Measurements from ENCODE around the gene ASF1B. TPM values are rescaled to one million over a fixed set of nuclear protein-coding genes. Genes with fewer than 3 reads are reported as not detected.

The ASF1B gene
- polyA plus RNA-seq, 1 donor = 8.6 TPM

DNA sequence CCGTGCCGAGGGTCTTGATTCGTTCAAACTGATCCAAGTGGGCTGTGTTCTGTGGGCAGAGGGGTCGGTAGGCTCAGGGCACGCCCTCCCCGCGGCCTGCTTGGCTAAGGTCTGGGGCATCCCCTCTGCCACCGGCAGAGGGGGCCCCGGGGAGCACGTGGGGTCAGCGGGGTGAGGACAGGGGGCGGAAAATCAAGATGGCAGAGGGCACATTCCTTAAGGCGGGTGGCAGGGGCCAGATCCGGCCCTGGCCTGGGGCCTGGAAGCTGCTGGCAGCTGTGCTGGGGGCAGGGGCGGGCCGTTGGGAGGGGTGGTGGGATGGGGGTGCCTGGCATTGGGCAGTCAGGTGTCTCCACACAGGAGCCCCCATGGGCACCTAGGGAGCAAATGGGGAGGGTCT lies 29.5 kb downstream of the ASF1B start:
- DNase-seq = no peak

DNA sequence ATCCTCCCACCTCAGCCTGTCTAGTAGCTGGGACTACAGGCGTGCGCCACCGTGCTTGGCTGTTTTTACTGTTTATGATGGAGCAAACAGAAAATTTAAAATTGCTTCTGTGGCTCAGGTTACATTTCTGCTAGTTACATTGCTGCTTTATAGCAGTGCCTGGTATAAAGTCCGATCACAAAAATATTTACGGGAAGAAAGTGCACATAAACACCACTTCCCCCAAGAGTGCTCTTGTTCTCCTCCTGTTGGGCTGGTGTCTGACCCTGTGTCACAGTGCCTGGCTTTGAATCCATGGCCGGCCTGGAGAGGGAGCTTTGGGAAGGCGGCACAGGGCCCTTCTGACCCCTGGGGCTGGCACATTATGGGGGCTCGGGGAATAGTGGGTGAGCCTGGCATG lies 30.7 kb downstream of the ASF1B start:
- no peak for DNase-seq

DNA sequence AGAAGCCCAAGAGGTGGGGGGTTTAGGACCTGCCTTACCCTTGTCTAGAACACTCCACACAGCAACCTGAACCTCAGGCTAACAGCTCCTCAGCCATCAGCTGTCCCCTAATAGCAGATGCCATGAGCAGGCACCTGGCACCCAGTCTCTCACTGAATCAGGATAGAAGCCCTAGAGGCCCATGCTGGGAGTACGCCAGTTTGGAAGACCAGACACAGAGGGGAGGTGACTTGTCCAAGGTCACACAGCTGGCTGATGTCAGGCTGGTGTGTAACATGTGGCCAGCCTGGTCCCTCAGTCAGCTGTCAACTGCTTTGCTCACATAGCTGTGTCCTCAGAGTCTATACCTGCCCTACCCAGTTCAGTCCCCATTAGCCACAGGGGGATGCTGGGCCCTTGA lies 33.1 kb downstream of the ASF1B start:
- DNase-seq = no peak

DNA sequence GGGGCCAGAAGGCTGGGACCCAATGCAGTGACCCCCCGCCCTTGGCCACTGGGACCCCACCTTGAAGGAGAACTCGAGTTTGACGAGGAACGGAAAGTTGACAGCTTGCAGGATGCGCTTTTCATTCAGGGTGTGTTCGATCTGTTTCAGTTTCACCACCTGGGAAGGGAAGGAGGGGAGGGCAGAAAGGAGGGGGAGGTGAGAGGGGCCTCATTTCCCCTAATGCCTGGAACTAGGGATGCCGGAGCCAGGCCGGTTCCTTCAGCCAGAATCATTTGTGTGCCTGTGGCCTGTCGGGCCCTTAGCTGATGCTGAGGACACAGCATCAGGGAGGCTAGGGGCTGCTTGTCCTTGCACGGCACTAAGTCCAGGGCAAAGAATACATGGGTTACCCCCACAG lies 33.6 kb downstream of the ASF1B start:
- DNase-seq = no peak

DNA sequence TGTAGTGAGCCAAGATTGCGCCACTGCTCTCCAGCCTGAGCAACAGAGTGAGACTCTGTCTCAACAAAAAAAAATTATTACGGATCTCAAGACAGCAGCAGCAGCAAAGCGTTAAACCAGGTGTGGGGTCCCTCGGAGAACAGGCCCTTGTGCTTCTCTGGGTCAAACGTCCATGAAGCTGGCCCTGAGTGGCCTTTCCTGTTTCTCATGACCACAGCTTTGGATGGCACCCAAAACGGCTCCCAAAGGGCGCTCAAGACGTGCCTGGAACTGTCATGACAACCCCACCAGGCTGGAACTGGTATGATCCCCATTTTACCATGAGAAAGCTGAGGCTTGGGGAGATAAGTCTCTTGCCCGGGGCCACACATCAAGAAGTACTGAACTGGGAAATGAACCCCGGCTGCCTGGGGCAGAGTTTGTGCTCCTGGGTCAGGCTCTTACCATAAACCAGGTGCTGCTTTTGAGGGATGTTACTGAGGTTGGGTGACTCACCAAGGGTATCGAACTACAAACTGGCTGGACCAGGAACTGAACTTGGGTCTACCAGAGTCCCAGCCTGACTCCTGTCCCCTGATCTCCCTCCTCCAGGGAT lies 34.2 kb downstream of the ASF1B start:
- DNase-seq = no peak

DNA sequence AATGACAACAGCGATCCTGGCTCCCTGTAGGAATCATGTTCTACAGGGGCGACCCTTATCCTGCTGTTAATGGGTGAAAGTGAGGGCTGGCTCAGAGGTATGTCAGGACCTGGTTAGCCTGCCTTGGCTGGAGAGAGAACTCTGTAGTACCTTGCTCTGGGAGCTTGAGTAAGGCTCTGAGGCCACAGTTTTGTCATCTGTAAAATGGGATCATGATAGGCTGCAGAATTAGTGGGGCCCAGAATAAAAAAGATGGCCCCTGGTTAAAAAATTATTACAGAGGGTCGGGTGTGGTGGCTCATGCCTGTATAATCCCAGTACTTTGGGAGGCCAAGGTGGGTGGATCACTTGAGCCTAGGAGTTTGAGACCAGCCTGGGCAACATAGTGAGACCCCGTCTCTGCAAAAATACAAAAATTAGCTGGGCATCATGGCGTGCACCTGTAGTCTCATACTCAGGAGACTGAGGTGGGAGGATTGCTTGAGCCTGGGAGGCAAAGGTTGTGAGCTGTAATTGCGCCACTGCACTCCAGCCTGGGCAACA lies 35.3 kb downstream of the ASF1B start:
- DNase-seq = no peak

DNA sequence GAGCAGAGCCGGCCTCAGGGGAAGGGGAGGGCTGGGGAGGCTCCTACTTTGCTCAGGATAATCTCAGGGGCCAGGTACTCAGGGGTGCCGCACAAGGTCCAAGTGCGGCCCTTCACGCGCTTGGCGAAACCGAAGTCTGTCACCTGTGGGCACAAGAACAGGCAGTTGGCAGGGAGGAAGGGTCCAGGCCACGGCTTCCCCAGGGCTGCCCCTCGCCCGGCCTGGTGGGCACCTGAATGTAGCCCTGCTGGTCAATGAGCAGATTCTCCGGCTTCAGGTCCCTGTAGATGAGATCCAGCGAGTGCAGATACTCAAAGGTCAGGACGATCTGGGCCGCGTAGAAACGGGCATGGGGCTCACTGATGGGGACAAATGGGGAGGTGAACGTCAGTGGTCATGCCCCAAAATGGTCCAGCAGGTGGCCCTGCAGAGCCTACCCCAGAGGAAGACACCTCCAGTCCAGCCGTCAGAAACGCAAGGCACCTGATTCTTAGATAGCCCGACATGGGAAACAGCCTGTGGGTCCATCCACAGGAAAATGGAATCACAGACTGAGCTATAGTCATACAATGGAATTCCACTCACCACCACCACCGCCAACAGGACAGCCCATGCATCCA lies 38.7 kb downstream of the ASF1B start:
- no peak for DNase-seq

DNA sequence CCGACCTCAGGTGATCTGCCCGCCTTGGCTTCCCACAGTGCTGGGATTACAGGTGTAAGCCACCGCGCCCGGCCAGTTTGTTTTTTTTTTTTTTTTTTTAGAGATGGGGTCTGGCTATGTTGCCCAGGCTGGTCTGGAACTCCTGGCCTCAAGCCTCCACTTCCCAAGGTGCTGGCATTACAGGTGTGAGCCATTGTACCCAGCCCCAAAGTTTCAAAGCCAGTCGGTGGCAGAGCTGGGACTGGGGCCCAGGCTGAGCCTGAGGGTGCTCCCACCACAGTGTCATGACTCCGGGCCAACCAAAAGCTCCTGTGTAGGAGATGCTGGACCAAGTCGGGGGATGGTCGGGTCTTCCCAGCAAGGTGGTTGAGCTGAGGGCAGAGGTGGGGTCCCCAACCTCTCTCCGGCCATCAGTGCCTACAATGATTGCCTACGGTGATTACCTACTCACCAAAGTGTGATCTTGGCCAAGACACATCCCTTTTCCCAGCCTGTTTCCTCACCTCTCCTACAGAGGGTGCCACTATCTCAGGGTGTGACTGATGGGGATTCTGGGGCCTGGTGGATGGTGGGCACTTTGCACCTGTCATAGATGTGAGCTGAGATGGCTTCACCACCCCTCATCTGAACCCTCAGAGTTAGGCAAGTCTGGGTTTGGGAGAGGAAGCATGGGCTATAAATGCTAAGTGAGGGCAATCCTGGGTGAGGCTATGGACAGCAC lies 40.0 kb downstream of the ASF1B start:
- DNase-seq = no peak

DNA sequence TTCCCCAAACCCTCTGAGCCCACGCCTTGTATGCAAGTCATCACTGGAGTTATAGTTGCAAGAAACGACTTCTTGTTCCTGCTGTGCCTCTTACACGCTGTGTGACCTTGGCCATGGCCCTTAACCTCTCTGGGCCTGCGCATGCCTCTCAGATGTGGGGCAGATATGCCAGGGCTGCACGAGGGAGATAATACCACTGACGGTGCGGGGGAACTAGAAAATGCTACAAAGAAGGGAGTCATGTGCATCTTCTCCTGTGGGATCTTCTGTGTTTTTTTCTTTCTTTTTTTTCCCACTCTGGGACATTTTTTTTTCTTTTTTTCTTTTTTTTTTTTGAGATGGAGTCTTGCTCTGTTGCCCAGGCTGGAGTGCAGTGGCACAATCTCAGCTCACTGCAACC lies 41.5 kb downstream of the ASF1B start:
- no peak for DNase-seq

DNA sequence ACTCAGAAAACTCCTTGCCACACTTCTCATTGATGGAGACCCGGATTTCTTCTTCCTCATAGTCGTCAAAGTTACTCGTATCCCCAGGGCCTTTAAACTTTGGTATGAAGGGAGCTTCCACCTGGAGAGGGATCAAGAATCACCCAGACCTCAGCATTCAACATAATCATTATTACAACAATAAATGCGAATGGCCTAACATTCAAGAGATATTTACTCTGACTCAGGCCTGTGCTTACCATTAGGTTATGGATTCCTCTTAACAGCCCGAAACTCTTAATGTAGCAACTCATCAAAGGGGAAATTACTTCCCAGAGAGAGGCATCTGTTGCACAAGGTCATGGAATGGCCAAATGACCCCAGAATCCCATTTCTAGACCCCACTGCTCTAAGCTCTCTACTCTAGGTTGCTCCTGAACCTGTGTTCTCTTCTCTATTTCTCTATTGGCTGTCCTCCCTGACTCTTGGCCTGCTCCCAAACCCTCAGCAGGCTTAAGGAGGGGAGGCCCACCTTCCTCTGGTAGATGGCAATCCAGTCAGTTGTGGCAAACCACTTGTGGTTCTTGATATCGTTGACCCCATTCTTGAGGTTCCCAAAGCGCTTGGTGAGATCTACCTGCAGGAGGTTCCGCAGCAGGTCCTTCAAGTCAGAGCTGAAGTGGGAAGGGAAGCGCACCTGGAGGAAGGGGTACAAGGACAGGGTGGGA lies 43.1 kb downstream of the ASF1B start:
- no peak for DNase-seq

DNA sequence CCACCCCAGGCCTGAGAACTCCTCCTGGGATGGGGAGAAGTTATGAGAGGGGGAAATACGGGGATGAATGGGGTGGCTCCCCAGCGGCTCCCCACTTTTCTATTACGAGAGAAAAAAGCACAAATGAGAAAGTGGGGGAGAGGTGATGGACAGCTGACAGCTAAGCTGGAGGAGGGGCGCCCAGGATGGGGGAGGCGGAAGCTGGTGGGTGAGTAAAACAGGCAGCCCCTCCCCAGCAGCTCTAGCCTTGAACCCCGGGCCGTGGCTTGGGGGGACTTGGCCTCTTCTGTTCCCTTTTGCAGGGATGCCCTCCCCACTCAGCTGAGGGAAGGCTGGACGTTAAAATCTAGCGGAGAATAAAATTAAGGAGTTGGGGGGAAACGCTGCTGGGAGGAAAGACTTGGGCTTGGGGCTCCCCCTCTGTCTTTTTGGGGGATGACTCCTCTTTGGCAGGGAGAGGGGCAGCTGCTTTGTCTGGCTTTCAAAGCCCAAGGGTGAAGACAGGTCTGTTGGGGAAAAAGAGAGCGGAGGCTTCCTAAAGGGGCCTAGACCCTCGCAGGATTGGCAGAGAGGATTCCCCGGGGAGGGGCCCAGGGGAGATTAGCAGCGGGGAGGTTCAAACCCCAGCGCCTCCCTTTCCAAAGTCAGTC lies 44.5 kb downstream of the ASF1B start:
- DNase-seq = no peak

DNA sequence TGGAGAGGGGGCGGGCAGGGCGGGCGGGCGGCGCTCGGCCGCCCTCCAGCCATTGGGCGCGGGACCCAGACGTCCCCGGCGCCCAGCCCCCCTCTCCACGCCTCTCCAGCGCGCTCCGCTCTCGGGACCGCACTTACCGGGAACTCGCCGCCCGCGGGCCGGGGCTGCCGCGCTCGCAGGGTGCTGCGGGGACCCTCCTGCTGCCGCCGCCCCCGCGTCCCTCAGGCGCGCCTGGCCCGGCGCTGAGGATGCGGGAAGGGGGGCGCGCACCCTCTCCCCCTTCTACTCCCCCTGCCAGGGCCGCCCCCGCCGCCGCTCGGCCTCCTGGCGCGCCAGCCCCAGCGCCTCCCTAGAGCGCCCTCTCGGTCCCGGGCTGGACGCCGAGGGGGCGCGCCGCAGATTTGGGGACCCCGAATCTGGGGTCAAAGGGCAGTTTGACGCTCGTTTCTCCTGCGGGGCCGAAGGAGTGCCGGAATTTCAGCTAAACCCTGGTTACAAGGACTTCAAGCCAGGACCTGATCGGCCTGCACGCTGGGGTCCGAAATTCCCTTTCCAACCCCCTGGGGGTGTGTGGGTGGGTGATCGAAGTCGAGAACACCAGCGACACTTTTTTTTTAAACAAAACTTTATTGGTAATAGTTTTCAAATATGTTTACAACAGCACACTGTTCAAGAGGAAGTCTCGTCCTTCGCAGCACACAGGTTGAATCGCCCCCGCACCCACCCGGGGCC lies 45.1 kb downstream of the ASF1B start:
- no peak for DNase-seq

DNA sequence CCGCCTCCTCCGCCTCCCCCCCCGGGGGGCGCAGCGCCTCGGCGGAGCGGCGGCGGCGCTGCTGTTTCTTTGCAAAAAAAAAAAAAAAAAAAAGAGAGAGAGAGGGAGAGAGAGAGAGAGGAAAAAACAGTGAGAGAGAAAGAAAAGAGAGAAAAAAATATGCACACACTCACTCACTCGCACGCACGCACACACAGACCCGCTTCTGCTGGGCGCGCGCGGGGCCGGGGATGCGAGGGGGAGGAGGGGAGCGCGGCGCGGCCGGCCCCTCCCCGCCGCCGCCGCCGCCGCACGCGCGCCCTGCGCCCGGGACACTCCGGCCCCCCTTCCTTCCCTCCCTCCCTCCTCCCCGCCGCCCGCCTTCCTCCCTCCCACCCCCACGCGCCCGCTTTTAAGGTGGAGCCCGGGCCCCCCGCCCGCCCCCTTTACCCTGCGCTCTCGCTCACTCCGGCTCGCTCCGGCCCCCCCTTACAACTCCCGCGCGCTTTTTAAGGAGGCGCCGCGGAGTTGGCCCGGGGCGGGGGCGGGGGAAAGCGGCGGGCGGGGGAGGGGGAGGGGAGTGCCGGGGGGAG lies 45.8 kb downstream of the ASF1B start, which contains the start of gene SAMD1:
Gene SAMD1, minus strand, starts transcription at position 243 of the 572 bp plus-strand sequence.
- peak; percentile 94 for DNase-seq

DNA sequence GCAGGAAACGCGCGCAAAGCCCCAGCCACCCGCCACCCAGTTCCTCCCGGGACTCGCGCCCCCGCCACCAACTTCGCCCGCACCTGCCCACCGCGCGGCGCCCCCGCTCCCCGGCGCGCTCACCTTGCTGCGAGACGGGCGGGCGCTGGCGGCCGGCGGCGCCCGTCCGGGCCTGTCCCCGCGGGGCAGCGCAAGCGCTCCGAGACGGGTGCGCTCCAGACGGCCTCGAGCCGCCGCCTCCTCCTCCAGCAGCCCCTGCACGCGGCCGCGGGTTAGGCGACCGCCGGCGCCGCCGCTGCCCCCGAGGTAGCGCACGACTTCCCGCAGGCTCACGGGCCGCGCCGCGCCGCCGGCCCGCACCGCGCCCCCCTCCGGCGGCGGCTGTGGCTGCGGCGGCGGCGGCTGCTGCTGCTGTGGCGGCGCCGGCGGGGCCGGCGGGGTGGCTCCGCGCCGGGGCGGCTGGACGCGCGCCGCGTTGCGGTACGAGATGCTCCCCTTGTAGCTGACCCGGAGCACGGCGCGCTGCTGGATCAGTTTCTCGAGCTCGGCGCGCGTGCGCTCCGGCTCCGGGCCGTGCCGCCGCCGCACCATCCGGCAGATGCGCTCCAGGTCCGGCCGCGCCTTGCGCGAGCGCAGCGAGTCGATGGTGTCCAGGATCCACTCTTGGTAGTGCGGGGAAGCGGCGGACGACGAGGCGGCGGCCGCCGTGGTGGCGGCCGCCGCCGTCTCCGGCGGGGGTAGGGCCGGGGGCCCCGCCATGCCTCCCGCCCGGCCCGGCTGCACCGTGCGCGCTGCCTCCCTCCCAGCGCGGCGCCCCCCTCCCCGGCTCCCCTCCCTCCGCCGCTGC lies 46.5 kb downstream of the ASF1B start:
- DNase-seq = no peak

DNA sequence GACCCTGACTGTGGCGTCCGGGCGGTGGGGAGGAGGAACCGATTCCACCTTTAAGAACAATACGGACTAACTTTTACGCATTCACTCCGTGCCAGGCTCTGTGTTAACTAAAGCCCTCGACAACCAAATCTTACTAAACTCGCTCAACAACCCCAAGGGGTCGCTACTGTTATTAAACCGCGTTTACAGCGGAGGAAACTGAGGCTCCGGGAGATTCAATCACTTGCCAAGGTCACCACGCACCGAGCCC lies 47.1 kb downstream of the ASF1B start:
- DNase-seq = no peak

DNA sequence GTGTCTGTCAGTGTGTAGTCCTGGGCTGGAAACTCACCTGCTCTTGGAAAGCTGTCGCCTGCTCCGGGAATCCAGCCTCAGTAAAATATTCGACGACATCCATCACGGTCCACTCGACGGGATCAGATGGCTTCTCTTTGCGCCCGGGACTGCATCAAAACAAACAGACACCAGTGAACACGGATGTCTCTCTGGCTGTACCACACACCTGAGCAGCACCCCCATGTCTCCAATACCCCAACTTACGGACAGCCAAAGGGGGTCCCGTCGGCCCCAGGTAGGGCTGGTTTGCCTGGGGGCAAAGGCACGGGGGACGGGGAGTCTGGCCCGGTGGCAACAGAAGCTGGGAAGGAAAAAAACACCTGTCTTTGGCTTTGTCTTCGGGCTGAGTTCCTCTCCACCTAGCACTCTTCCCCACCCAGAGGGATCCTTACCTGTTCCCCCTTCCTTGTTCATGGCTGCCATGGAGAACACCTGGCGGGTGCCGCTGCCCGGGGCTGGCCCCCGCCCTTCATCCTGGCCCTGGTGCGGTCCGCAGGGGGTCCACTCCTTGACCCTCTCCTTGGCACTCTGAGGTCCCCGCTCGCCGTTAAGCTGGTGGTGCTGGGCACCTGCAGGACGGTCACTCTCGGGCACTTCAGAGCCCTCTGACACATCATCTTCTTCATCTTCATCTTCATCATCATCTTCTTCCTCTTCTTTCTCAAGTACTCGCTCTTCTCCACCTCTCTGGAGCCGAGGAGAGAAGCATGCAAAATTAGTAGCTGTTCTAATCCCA lies 47.6 kb downstream of the ASF1B start:
- DNase-seq = no peak

DNA sequence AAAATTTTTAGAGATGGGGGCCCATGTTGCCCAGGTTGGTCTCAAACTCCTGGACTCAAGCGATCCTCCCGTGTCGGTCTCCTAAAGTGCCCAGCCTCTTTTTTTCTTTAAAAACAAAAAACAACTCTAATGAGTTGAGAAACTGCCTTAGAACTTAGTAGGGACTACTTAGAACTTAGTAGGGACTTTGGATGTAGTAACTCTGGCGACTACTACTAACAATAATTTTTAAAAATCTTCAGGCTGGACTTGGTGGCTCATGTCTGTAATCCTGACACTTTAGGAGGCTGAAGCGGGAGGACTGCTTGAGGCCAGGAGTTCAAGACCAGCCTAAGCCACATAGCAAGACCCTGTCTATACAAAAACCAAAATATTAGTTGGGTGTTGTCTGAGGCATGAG lies 50.3 kb downstream of the ASF1B start:
- DNase-seq = no peak

DNA sequence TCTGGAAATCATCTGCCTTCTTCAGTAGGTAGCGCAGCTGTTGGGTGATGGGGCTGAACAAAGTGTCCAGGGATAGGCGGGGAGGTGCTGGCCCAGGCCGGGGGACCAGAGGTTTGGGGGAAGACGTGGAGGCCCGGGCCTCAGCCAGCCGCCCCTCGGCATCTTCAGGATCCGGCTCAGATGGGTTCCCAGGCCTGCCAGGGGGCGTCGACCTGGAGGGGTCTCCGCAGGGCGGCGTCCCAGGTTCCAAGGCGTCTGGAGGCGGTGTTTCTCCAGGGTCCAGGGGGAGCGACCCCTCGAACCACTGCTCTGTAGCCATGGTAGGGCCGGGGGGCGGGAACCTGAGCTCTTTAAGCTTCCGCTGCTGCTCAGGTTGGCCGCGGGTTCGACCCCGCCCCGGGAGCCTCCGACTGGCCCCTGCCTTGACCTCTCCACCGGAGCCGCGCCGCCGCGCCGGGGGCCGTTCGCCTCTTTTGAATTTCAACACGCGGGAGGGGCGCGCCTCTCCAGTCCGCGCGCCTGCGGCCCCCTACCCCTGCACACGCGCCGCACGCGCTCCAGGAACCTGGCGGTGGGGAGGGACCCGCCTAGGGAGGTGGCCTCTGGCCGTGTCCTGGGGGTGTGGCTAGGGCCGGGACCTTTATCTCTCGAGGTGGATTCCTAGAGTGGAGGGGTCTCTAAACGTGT lies 50.9 kb downstream of the ASF1B start, which contains the start of gene C19orf67:
Gene C19orf67, minus strand, starts transcription at position 475 of the 687 bp plus-strand sequence. Its CDS starts 156 bp downstream, at position 319.
- no peak for DNase-seq

DNA sequence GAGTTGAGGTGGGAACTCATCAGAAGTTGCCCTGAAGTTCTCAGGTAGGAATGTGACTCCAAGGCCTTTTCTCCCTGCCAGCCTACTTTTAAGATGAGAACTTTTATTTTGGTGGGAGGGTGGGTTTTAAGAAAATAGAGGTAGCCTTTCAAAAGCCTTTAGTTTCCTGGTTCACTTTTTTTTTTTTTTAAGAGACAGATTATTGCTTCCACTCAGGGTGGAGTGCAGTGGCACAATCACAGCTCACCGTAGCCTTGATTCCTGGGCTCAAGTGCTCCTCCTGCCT lies 53.8 kb downstream of the ASF1B start:
- DNase-seq = no peak

Measured in hindlimb muscle (tissue), 1 donor.